Keratinocyte (primary cell): ENCODE results near the gene TCTN2. TPM values are rescaled to one million over a fixed set of nuclear protein-coding genes. Genes with fewer than 3 reads are reported as not detected.

Experiments used
- DNase-seq: peaks from one replicate; pipeline ENCODE4 v3.0.0-alpha.2; 2011; ENCODE audit warnings: low read depth, missing footprints, low spot score
- FAIRE-seq: peaks from 2 replicates; lab custom pipeline; 2011; peaks lifted over from hg19 to GRCh38; lab: Jason Lieb, UNC
- H2AFZ ChIP-seq: 2 replicates; pipeline ENCODE4 v1.6.0; 2012; ENCODE audit warnings: low read length, control low read depth, inconsistent platforms; ENCODE audit not compliant: control insufficient read depth
- H3K27ac ChIP-seq: 2 replicates; pipeline ENCODE4 v1.5.1; 2011; ENCODE audit warnings: low read length; ENCODE audit not compliant: control insufficient read depth, insufficient read depth
- H3K27me3 ChIP-seq: 3 replicates; pipeline ENCODE4 v1.6.0; 2011; ENCODE audit warnings: low read length; ENCODE audit not compliant: control insufficient read depth, insufficient read depth; ENCODE audit errors: extremely low read depth
- H3K36me3 ChIP-seq, 2 experiments: 2 replicates in 1 of 2; 3 replicates in 1 of 2; pipeline ENCODE4 v1.5.1; 2011; ENCODE audit warnings: low read length in 2 of 2, mild to moderate bottlenecking in 1 of 2; ENCODE audit not compliant: control insufficient read depth in 2 of 2, insufficient read depth in 2 of 2; ENCODE audit errors: extremely low read depth in 1 of 2
- H3K4me1 ChIP-seq: 3 replicates; pipeline ENCODE4 v1.5.1; 2011; ENCODE audit warnings: low read length; ENCODE audit not compliant: control insufficient read depth, insufficient read depth; ENCODE audit errors: extremely low read depth
- H3K4me2 ChIP-seq: 3 replicates; pipeline ENCODE4 v1.6.0; 2011; ENCODE audit warnings: low read depth, low read length; ENCODE audit not compliant: control insufficient read depth, insufficient read depth; ENCODE audit errors: extremely low read depth
- H3K4me3 ChIP-seq, 3 experiments: fragments of 200-600 bp in 1 of 3; sonication (generic) in 1 of 3; 2 replicates in 2 of 3; 3 replicates in 1 of 3; pipeline ENCODE4 v1.5.1; 2011 to 2016; ENCODE audit warnings: low read length in 3 of 3, mild to moderate bottlenecking in 3 of 3, control low read depth in 2 of 3, inconsistent platforms in 1 of 3, low read depth in 1 of 3, mixed read lengths in 1 of 3, mixed run types in 1 of 3, moderate library complexity in 1 of 3; ENCODE audit not compliant: control insufficient read depth in 2 of 3, insufficient read depth in 2 of 3; ENCODE audit errors: extremely low read depth in 1 of 3
- H3K79me2 ChIP-seq: 2 replicates; pipeline ENCODE4 v1.6.0; 2012; ENCODE audit warnings: low read length; ENCODE audit not compliant: control insufficient read depth, insufficient read depth
- H3K9ac ChIP-seq: 3 replicates; pipeline ENCODE4 v1.6.0; 2011; ENCODE audit warnings: low read length; ENCODE audit not compliant: control insufficient read depth, insufficient read depth; ENCODE audit errors: extremely low read depth
- H3K9me1 ChIP-seq: 3 replicates; pipeline ENCODE4 v1.6.0; 2011; ENCODE audit warnings: low read length; ENCODE audit not compliant: control insufficient read depth, insufficient read depth; ENCODE audit errors: extremely low read depth
- H3K9me3 ChIP-seq: 2 replicates; pipeline ENCODE4 v1.5.1; 2012; ENCODE audit warnings: low read depth, low read length; ENCODE audit not compliant: control insufficient read depth
- H4K20me1 ChIP-seq: 3 replicates; pipeline ENCODE4 v1.6.0; 2011; ENCODE audit warnings: low read length; ENCODE audit not compliant: control insufficient read depth, insufficient read depth; ENCODE audit errors: extremely low read depth
- EZH2 ChIP-seq: IDR thresholded peaks from one replicate; pipeline ENCODE4 v1.6.1; 2012; ENCODE audit warnings: inconsistent platforms, mild to moderate bottlenecking, low read length, moderate library complexity
- dilution Hi-C: fragments of 300-500 bp; cut with MboI; formaldehyde crosslinking; loops from one replicate; pipeline ENCODE4 v1.7.0; 2020; ENCODE audit warnings: low sequenced_read_pairs; ENCODE audit not compliant: extremely low pct_ligation_motif_present
- polyA plus RNA-seq, 5 experiments: library from polyadenylated mRNA; depleted of rRNA in 3 of 5; stranded (reverse) in 3 of 5; stranded (forward) in 1 of 5; unstranded in 1 of 5; fragments of >200 nt; gene quantifications; 1 replicate in 1 of 5; 2 replicates in 3 of 5; 3 replicates in 1 of 5; pipeline versions ENCODE4 v1.2.1 to v1.2.3, GENCODE V29; 2011 to 2012; ENCODE audit warnings: missing spikeins in 2 of 5, low read depth in 1 of 5, low replicate concordance in 1 of 5
- TF ChIP-seq, protein P1 (sequence below), 3 experiments: IDR thresholded peaks in 1 of 3; conservative IDR thresholded peaks in 1 of 3; optimal IDR thresholded peaks in 1 of 3; 2 replicates in 2 of 3; 3 replicates in 1 of 3; pipeline versions ENCODE3 to v1.5.1; 2011; ENCODE audit warnings: low read length in 3 of 3, mild to moderate bottlenecking in 3 of 3, moderate library complexity in 2 of 3, control low read depth in 1 of 3, inconsistent platforms in 1 of 3; ENCODE audit not compliant: insufficient read depth in 2 of 3; ENCODE audit errors: extremely low read depth in 1 of 3

Gene TCTN2
- polyA plus RNA-seq, 1 donor (not counting 4 experiments of a cell fraction or from before 2014, with no cell fraction given) = 3.2 TPM

- Histone ChIP-seq H3K27me3 (peaks cover 7% of the 10 kb centered on the region), H3K9ac (no peak overlapping the region), H3K9me1 (no peaks in the 10 kb centered on the region), H3K79me2 (no peaks in the 10 kb centered on the region), H4K20me1 (no peaks in the 10 kb centered on the region), H3K4me2 (no peak overlapping the region), H3K9me3 (no peaks in the 10 kb centered on the region), H3K4me1 (peaks cover 9% of the 10 kb centered on the region), H2AFZ (no peak overlapping the region), H3K27ac (no peak overlapping the region), H3K36me3 (peaks cover 8 to 15% of the 10 kb centered on the region in 2 experiments), H3K4me3 (no peak overlapping the region)
- dilution Hi-C loops = no loop called here
- DNase-seq (no peak), FAIRE-seq (no peak)
- TF ChIP-seq, protein P1, sequence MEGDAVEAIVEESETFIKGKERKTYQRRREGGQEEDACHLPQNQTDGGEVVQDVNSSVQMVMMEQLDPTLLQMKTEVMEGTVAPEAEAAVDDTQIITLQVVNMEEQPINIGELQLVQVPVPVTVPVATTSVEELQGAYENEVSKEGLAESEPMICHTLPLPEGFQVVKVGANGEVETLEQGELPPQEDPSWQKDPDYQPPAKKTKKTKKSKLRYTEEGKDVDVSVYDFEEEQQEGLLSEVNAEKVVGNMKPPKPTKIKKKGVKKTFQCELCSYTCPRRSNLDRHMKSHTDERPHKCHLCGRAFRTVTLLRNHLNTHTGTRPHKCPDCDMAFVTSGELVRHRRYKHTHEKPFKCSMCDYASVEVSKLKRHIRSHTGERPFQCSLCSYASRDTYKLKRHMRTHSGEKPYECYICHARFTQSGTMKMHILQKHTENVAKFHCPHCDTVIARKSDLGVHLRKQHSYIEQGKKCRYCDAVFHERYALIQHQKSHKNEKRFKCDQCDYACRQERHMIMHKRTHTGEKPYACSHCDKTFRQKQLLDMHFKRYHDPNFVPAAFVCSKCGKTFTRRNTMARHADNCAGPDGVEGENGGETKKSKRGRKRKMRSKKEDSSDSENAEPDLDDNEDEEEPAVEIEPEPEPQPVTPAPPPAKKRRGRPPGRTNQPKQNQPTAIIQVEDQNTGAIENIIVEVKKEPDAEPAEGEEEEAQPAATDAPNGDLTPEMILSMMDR (optimal IDR thresholded peaks at IDR 0.05 in 1 of 3, IDR thresholded peaks at IDR 0.05 in 1 of 3, conservative IDR thresholded peaks at IDR 0.05 in 1 of 3; ENCODE audit: extremely low read depth in 1 of 3, insufficient read depth in 2 of 3, low read length in 3 of 3) = no peak
- TF ChIP-seq EZH2 = no peak
Observed at GRCh38 chr12:123757561-123757960, 86.6 kb downstream of the TCTN2 start.

Other genes starting within 250 kb of the TCTN2 start
- 2.1 to 3.6 TPM (median 3.2 TPM) in 3 replicates for gene RILPL2, start 234.4 kb upstream of the TCTN2 start, polyA plus RNA-seq
- 9.2 to 17.1 TPM (median 15.2 TPM) in 3 replicates for gene SNRNP35, start 213.0 kb upstream of the TCTN2 start, polyA plus RNA-seq
- gene RILPL1, start 137.4 kb upstream of the TCTN2 start, polyA plus RNA-seq = 14.8 to 22.2 TPM (median 17.0 TPM) in 3 replicates
- gene TMED2, start 86.6 kb upstream of the TCTN2 start, polyA plus RNA-seq = 157 to 245 TPM (median 190 TPM) in 3 replicates
- 19.6 to 25.7 TPM (median 21.5 TPM) in 3 replicates for gene DDX55, start 69.0 kb upstream of the TCTN2 start, polyA plus RNA-seq
- 27.5 to 47.4 TPM (median 39.5 TPM) in 3 replicates for gene EIF2B1, start 37.4 kb upstream of the TCTN2 start, polyA plus RNA-seq
- 46.8 to 60.8 TPM (median 57.2 TPM) in 3 replicates for gene GTF2H3, start 37.3 kb upstream of the TCTN2 start, polyA plus RNA-seq
- 13.5 to 21.1 TPM (median 21.0 TPM) in 3 replicates for gene ATP6V0A2, start 41.2 kb downstream of the TCTN2 start, polyA plus RNA-seq
- gene DNAH10, start 91.2 kb downstream of the TCTN2 start, polyA plus RNA-seq = 0.01 to 0.08 TPM (median 0.02 TPM) in 3 replicates